HepG2 (cell line): ENCODE measurements around the gene FRMD3. TPM values are rescaled to one million over a fixed set of nuclear protein-coding genes. Genes with fewer than 3 reads are reported as not detected.

Source experiments
- ATAC-seq: fragments of 200-7000 bp; cut with Tn5 transposase; 3 replicates; pipeline ENCODE4 v1.9.1; 2020; ENCODE audit warnings: mild to moderate bottlenecking, moderate library complexity
- BruUV-seq: library from RNA; stranded (reverse); fragments of 400-500 nt; replicated peaks from 2 replicates; lab custom pipeline; 2021; lab: Mats Ljungman, UMichigan
- CTCF ChIA-PET: fragments of 300-600 bp; formaldehyde crosslinking; extraction: SDS; loops from one replicate; lab custom pipeline; 2021; ENCODE audit warnings: low total read pairs, inconsistent platforms, low intra/inter-chr PET ratio; lab: Yijun Ruan, JAX
- POLR2A ChIA-PET: fragments of 350-600 bp; sonication (Branson Sonifier 250); formaldehyde crosslinking; loops from one replicate; lab custom pipeline; 2020; ENCODE audit warnings: antibody characterized with exemption, inconsistent platforms; lab: Yijun Ruan, JAX
- DNase-seq: peaks from one replicate; pipeline ENCODE4 v3.0.0-alpha.2; 2015; ENCODE audit warnings: low spot score
- FAIRE-seq: peaks from 3 replicates; lab custom pipeline; 2011; peaks lifted over from hg19 to GRCh38; lab: Jason Lieb, UNC
- H2AFZ ChIP-seq: one replicate; pipeline ENCODE4 v1.6.1; 2011; ENCODE audit warnings: low read length, inconsistent platforms
- H3K27ac ChIP-seq: fragments of 300-600 bp; 3 replicates; pipeline ENCODE4 v1.8.0; 2011; ENCODE audit warnings: mixed run types, mild to moderate bottlenecking, mixed read lengths, low read length, inconsistent platforms; ENCODE audit not compliant: insufficient read depth; ENCODE audit errors: extremely low read length
- H3K27me3 ChIP-seq, 2 experiments: fragments of 200-600 bp in 1 of 2; 2 replicates in 1 of 2; 3 replicates in 1 of 2; pipeline versions ENCODE4 v1.6.0 to v1.8.0; 2011; ENCODE audit warnings: low read length in 2 of 2, mild to moderate bottlenecking in 2 of 2, moderate library complexity in 2 of 2, inconsistent platforms in 1 of 2; ENCODE audit not compliant: insufficient read depth in 2 of 2, control insufficient read depth in 1 of 2
- H3K36me3 ChIP-seq, 2 experiments: fragments of 200-600 bp in 1 of 2; replicated peaks in 1 of 2; 2 replicates in 1 of 2; 3 replicates in 1 of 2; pipeline versions ENCODE4 v1.5.1 to v1.8.0; 2011; ENCODE audit warnings: low read length in 2 of 2, inconsistent platforms in 1 of 2; ENCODE audit not compliant: insufficient read depth in 2 of 2, control insufficient read depth in 1 of 2
- H3K4me1 ChIP-seq: 2 replicates; pipeline ENCODE4 v1.5.1; 2012; ENCODE audit warnings: low read length, inconsistent platforms; ENCODE audit not compliant: insufficient read depth
- H3K4me2 ChIP-seq: 2 replicates; pipeline ENCODE4 v1.6.0; 2011; ENCODE audit warnings: low read depth, low read length, inconsistent platforms
- H3K4me3 ChIP-seq, 3 experiments: fragments of 200-600 bp in 1 of 3; sonication (generic), shearing (Covaris generic) in 1 of 3; replicated peaks in 1 of 3; 2 replicates each; pipeline ENCODE4 v1.5.1; 2011 to 2016; ENCODE audit warnings: low read length in 3 of 3, inconsistent platforms in 2 of 3, low read depth in 2 of 3, mild to moderate bottlenecking in 2 of 3, control low read depth in 1 of 3, mixed read lengths in 1 of 3; ENCODE audit not compliant: insufficient read depth in 1 of 3
- H3K79me2 ChIP-seq: one replicate; pipeline ENCODE4 v1.6.1; 2011; ENCODE audit warnings: low read length, inconsistent platforms; ENCODE audit not compliant: insufficient read depth
- H3K9ac ChIP-seq: 2 replicates; pipeline ENCODE4 v1.6.0; 2011; ENCODE audit warnings: mild to moderate bottlenecking, low read depth, low read length, inconsistent platforms; ENCODE audit not compliant: insufficient read depth
- H3K9me3 ChIP-seq: 2 replicates; pipeline ENCODE4 v1.5.1; 2012; ENCODE audit warnings: mild to moderate bottlenecking, low read length
- H4K20me1 ChIP-seq: 2 replicates; pipeline ENCODE4 v1.6.0; 2011; ENCODE audit warnings: inconsistent platforms, mild to moderate bottlenecking, low read length, moderate library complexity; ENCODE audit not compliant: insufficient read depth
- PRDM15 ChIP-seq: sonication (generic); formaldehyde crosslinking; IDR thresholded peaks from 2 replicates; pipeline ENCODE4 v1.4.0; 2020; ENCODE audit warnings: missing genetic modification reagents
- RARA ChIP-seq: IDR thresholded peaks from 2 replicates; pipeline ENCODE4 v1.6.1; 2016; ENCODE audit warnings: missing genetic modification reagents, missing compliant biosample characterization
- SIX4 ChIP-seq: sonication (generic); formaldehyde crosslinking; IDR thresholded peaks from 2 replicates; pipeline ENCODE4 v1.4.0; 2020; ENCODE audit warnings: missing genetic modification reagents
- ZBTB37 ChIP-seq: sonication (generic); formaldehyde crosslinking; IDR thresholded peaks from 2 replicates; pipeline ENCODE4 v1.4.0; 2020; ENCODE audit warnings: mild to moderate bottlenecking, missing genetic modification reagents
- ZNF337 ChIP-seq: sonication (generic); formaldehyde crosslinking; IDR thresholded peaks from 2 replicates; pipeline ENCODE4 v1.5.1; 2020; ENCODE audit warnings: missing genetic modification reagents, low read depth, mild to moderate bottlenecking, borderline replicate concordance
- ZNF644 ChIP-seq: IDR thresholded peaks from 2 replicates; pipeline ENCODE4 v1.6.1; 2016; ENCODE audit warnings: low read depth
- WGBS: methylation state at CpG from one replicate; pipeline ENCODE4 v1.1.6; 2017; ENCODE audit warnings: low lambda C conversion rate; 5-methylcytosine and 5-hydroxymethylcytosine counted together
- in situ Hi-C: cut with HindIII; loops from 2 replicates; pipeline ENCODE4 v1.10.0; 2017; ENCODE audit warnings: low pct_unique_long_range_greater_than_20kb; ENCODE audit not compliant: extremely low pct_ligation_motif_present
- intact Hi-C: fragments of 100-400 bp; cut with micrococcal nuclease; formaldehyde crosslinking; loops from one replicate; pipeline ENCODE4 v1.10.0; 2022; ENCODE audit not compliant: unreplicated experiment
- polyA plus RNA-seq, 8 experiments: library from polyadenylated mRNA; depleted of rRNA in 3 of 8; stranded (reverse) in 7 of 8; unstranded in 1 of 8; fragments of >200 nt; fragmentation: Illumina TruSeq in 4 of 8; extraction: Trizol in 4 of 8; gene quantifications; 2 replicates each; pipeline versions ENCODE4 v1.2.1 to v1.2.3, GENCODE V29; 2011 to 2016; ENCODE audit warnings: low read depth in 4 of 8, missing spikeins in 1 of 8, mixed read lengths in 1 of 8; ENCODE audit not compliant: insufficient read depth in 1 of 8
- total RNA-seq, 5 experiments: library from RNA; depleted of rRNA; stranded (reverse); fragments of >200 nt; fragmentation: Illumina TruSeq; extraction: Trizol; gene quantifications; 2 replicates each; pipeline ENCODE4 v1.2.3, GENCODE V29; 2016; ENCODE audit warnings: low read depth in 1 of 5
- TF ChIP-seq, protein P1 (sequence below): sonication (generic); IDR thresholded peaks from 2 replicates; pipeline ENCODE4 v1.6.1; 2016; ENCODE audit warnings: low read depth, borderline replicate concordance
- TF ChIP-seq, protein P2 (sequence below): sonication (generic); formaldehyde crosslinking; IDR thresholded peaks from 2 replicates; pipeline ENCODE4 v1.4.0; 2020; ENCODE audit warnings: missing genetic modification reagents
- TF ChIP-seq, protein P3 (sequence below): fragments of 450-650 bp; IDR thresholded peaks from 2 replicates; pipeline ENCODE4 v1.6.1; 2017; ENCODE audit warnings: mild to moderate bottlenecking

FRMD3 gene
- total and polyA plus RNA-seq, 2 of the 13 experiments (the other 11 are each of a cell fraction or from before 2014, with no cell fraction given): 3.2 to 7.7 TPM

- intact Hi-C loops (no loop called here), in situ Hi-C loops (no loop called here)
- ChIA-PET POLR2A (no interaction called here), CTCF (no interaction called here)
- DNase-seq (no peak), FAIRE-seq (no peak), ATAC-seq (peak; percentile 29; the same call in 2 of the 3 replicates)
- Histone ChIP-seq H3K36me3 (no peaks in the 10 kb centered on the region), H3K79me2 (peaks cover 12% of the 10 kb centered on the region), H3K4me2 (no peak overlapping the region), H3K9ac (no peak overlapping the region), H3K27ac (peak overlapping the region; percentile 86), H3K9me3 (no peaks in the 10 kb centered on the region), H3K4me3 (no peak overlapping the region), H3K27me3 (no peaks in the 10 kb centered on the region), H2AFZ (no peak overlapping the region), H3K4me1 (peaks cover 58% of the 10 kb centered on the region), H4K20me1 (no peaks in the 10 kb centered on the region)
- TF ChIP-seq, protein P1, sequence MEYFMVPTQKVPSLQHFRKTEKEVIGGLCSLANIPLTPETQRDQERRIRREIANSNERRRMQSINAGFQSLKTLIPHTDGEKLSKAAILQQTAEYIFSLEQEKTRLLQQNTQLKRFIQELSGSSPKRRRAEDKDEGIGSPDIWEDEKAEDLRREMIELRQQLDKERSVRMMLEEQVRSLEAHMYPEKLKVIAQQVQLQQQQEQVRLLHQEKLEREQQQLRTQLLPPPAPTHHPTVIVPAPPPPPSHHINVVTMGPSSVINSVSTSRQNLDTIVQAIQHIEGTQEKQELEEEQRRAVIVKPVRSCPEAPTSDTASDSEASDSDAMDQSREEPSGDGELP: peak; percentile 40; the same call in 1 of the 2 replicates
- TF ChIP-seq RARA (CRISPR knock-in tag): no peak
- BruUV-seq: no TSS peak
Observed at GRCh38 chr9:83474631-83475030, 63.6 kb downstream of the FRMD3 start.

DNA sequence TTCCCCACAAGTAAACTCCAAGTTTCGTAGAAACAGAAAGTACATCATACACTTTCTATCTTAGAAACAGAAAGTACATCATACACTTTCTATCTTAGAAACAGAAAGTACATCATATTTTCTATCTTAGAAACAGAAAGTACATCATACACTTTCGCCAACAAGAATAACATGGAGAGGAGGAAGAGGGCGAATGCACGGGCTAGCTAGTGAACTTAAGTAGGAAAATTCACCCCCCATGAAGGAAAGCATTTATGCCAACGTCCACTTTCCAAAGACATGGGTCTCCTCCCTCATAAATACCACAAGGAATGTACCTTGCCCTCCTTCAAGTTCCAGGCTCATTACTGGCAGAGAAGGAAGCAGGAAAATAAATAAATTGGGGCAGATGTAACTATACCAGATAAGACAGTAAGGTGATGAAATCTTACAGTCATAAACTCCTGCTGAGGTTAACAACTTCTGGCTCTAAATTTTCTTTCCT is 64.7 kb downstream of the FRMD3 start:
- Histone ChIP-seq H4K20me1 (no peaks in the 10 kb centered on the region), H2AFZ (no peak overlapping the region), H3K36me3 (no peaks in the 10 kb centered on the region), H3K27me3 (no peaks in the 10 kb centered on the region), H3K27ac (peak overlapping the region; percentile 86), H3K4me1 (peaks cover 58% of the 10 kb centered on the region), H3K4me3 (no peak overlapping the region), H3K4me2 (0 out of 2 replicates have a peak overlapping the region, but pooled peaks have one; percentile 4), H3K9ac (no peak overlapping the region), H3K9me3 (no peaks in the 10 kb centered on the region), H3K79me2 (peaks cover 20% of the 10 kb centered on the region)
- 85% methylated on average over 5 of the region's 5 CpGs for WGBS
- BruUV-seq: no TSS peak
- ATAC-seq (no peak), FAIRE-seq (no peak), DNase-seq (no peak)
- ChIA-PET CTCF (no interaction called here), POLR2A (no interaction called here)
- intact Hi-C loops: loop anchor here (2.0 kb wide), 1 partner anchor 65 kb away; the partner anchor contains the start of gene FRMD3
- in situ Hi-C loops: no loop called here
- no peak for TF ChIP-seq SIX4
- TF ChIP-seq, protein P2, sequence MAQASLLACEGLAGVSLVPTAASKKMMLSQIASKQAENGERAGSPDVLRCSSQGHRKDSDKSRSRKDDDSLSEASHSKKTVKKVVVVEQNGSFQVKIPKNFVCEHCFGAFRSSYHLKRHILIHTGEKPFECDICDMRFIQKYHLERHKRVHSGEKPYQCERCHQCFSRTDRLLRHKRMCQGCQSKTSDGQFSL (CRISPR knock-in tag): no peak
- TF ChIP-seq PRDM15 (CRISPR knock-in tag): no peak
- TF ChIP-seq, protein P3, sequence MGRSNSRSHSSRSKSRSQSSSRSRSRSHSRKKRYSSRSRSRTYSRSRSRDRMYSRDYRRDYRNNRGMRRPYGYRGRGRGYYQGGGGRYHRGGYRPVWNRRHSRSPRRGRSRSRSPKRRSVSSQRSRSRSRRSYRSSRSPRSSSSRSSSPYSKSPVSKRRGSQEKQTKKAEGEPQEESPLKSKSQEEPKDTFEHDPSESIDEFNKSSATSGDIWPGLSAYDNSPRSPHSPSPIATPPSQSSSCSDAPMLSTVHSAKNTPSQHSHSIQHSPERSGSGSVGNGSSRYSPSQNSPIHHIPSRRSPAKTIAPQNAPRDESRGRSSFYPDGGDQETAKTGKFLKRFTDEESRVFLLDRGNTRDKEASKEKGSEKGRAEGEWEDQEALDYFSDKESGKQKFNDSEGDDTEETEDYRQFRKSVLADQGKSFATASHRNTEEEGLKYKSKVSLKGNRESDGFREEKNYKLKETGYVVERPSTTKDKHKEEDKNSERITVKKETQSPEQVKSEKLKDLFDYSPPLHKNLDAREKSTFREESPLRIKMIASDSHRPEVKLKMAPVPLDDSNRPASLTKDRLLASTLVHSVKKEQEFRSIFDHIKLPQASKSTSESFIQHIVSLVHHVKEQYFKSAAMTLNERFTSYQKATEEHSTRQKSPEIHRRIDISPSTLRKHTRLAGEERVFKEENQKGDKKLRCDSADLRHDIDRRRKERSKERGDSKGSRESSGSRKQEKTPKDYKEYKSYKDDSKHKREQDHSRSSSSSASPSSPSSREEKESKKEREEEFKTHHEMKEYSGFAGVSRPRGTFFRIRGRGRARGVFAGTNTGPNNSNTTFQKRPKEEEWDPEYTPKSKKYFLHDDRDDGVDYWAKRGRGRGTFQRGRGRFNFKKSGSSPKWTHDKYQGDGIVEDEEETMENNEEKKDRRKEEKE: no peak
- TF ChIP-seq ZBTB37 (CRISPR knock-in tag): no peak
- no peak for TF ChIP-seq ZNF337 (CRISPR knock-in tag)
- TF ChIP-seq ZNF644: no peak
